Brain microvascular endothelial cell (primary cell): ENCODE results near the gene GPR25.

Experiments
- DNase-seq: peaks from one replicate; pipeline ENCODE4 v3.0.0-alpha.2; 2020
- H3K27ac ChIP-seq: fragments of 250-450 bp; sonication (Bioruptor Pico); 2 replicates; pipeline ENCODE4 v1.5.1; 2020; ENCODE audit warnings: mild to moderate bottlenecking, moderate library complexity
- H3K27me3 ChIP-seq: fragments of 250-450 bp; sonication (Bioruptor Pico); replicated peaks from 2 replicates; pipeline ENCODE4 v1.5.1; 2020; ENCODE audit warnings: mild to moderate bottlenecking
- H3K36me3 ChIP-seq: fragments of 250-450 bp; sonication (Bioruptor Pico); replicated peaks from 2 replicates; pipeline ENCODE4 v1.5.1; 2020; ENCODE audit warnings: mild to moderate bottlenecking
- H3K4me3 ChIP-seq: 2 replicates; pipeline ENCODE4 v1.5.1; 2011; ENCODE audit warnings: low read depth, mild to moderate bottlenecking, control low read depth, low read length, moderate library complexity
- CTCF ChIP-seq: IDR thresholded peaks from 2 replicates; pipeline ENCODE4 v1.5.1; 2011; ENCODE audit warnings: low read depth, mild to moderate bottlenecking, moderate library complexity, low read length, control low read depth, inconsistent platforms; ENCODE audit errors: missing control alignments
- in situ Hi-C: cut with HindIII; loops from 2 replicates; pipeline ENCODE4 v1.10.0; 2017; ENCODE audit warnings: low sequenced_read_pairs, low pct_ligation_motif_present

GPR25 gene, protein sequence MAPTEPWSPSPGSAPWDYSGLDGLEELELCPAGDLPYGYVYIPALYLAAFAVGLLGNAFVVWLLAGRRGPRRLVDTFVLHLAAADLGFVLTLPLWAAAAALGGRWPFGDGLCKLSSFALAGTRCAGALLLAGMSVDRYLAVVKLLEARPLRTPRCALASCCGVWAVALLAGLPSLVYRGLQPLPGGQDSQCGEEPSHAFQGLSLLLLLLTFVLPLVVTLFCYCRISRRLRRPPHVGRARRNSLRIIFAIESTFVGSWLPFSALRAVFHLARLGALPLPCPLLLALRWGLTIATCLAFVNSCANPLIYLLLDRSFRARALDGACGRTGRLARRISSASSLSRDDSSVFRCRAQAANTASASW

DNA sequence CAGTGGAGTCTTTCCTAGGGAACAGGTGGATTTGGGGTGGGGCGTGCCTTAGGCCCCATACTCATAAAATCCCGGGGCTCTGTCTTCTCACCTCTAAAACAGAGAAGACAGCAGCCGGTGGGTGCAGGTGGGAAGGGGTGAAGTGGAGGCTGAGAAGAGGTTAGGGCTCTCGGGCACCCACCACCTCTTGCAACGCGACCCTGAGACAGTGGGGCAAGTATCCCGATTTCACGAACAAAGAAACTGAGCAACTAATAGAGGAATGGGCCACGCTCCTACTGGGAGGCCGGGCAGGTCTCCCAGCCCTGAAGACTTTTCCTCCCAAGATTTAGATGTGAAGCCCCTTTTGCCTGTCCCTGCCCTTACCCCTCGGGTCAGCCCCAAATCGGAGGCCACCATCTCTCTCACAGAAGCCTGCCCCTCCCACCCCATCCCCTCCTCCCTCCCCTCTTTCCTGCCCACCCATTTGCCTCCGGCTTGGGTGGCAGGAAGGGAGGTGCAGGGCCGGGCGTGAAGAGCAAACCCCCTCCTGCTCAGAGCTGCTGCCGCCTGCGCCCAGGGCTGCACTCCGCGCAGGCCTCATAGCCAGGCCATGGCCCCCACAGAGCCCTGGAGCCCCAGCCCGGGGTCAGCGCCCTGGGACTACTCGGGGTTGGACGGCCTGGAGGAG is at the start of gene GPR25:
Gene GPR25 (plus strand): TSS at position 536 of the 670 bp plus-strand sequence. CDS start 57 bp downstream, at position 593.
- TF ChIP-seq CTCF = no peak
- in situ Hi-C loops = no loop called here
- peak within 1 kb of the TSS; percentile 12 for H3K4me3 ChIP-seq

GRCh38 chr1:200831091-200831490 is 41.7 kb upstream of the GPR25 start:
- no peaks in the 10 kb centered on the region for H3K36me3 ChIP-seq
- DNase-seq = no peak
- in situ Hi-C loops = no loop called here

More for the DNA sequence above, at the start of gene GPR25:
- Histone ChIP-seq H3K27me3 (peaks cover 51% of the 10 kb centered on the region), H3K27ac (no peak within 1 kb of the TSS), H3K36me3 (no peaks in the 10 kb centered on the region)
- no peak for DNase-seq

DNA sequence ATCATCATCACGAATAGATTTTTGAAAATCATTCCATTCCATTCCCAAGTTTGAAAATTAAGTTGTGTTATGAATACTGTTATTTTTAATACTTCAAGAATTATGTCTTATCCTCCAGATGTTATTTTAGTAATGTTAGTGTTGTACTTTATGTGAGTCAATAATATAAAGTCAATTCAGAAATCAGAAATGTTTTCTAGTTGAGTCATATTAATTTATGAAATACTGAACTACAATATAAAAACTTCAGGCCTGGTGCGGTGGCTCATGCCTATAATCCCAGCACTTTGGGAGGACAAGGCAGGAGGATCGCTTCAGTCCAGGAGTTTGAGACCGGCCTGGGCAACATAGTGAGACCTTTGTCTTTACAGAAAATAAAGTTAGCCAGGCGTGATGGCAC is 38.4 kb upstream of the GPR25 start:
- no peak for TF ChIP-seq CTCF
- Histone ChIP-seq H3K4me3 (no peak overlapping the region), H3K36me3 (no peaks in the 10 kb centered on the region), H3K27ac (no peak overlapping the region), H3K27me3 (no peaks in the 10 kb centered on the region)
- in situ Hi-C loops = no loop called here
- DNase-seq = peak; percentile 26

More at GRCh38 chr1:200831091-200831490, 41.7 kb upstream of the GPR25 start:
- TF ChIP-seq CTCF = no peak
- Histone ChIP-seq H3K4me3 (no peak overlapping the region), H3K27ac (no peak overlapping the region), H3K27me3 (no peaks in the 10 kb centered on the region)

- no peak overlapping the region for H3K4me3 ChIP-seq
- no peak for DNase-seq
- H3K27ac ChIP-seq = no peak overlapping the region
- H3K27me3 ChIP-seq = no peaks in the 10 kb centered on the region
- H3K36me3 ChIP-seq = no peaks in the 10 kb centered on the region
- in situ Hi-C loops = no loop called here
- TF ChIP-seq CTCF = no peak
Measured at GRCh38 chr1:200836213-200836612, 36.6 kb upstream of the GPR25 start.

DNA sequence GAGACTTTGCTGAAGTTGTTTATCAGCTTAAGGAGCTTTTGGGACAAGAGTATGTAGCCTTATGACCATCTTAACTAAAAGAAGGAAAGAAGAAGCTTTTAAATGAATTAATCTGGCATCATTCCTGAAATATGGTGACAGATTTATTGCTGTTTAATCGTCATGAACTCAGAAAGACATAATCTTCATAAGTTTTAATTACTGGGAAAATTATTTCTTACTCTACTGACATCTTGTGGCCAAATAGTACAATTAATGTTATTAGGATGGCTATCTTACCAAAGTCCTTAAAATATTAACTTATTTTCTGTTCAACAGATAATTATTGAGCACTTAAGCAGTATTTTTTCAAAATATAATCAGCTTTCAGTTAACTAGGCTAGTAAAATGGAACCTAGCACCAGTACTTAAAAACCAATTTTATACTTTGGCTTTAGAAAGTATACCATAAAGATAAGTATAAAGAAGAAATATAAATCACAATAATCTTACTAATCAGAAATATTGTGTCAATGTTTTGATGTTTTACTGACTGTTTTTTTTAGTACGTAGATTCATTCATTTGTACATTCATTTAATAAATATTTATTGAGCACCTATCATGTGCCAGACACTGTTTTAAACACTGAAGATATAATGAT is 34.7 kb upstream of the GPR25 start:
- no peaks in the 10 kb centered on the region for H3K27me3 ChIP-seq
- DNase-seq = no peak
- TF ChIP-seq CTCF = no peak
- H3K27ac ChIP-seq = peak overlapping the region; percentile 61
- H3K4me3 ChIP-seq = no peak overlapping the region
- in situ Hi-C loops = no loop called here
- H3K36me3 ChIP-seq = no peaks in the 10 kb centered on the region
